Activated naive CD4-positive, alpha-beta T cell treated with anti-CD3 and anti-CD28 coated beads, Interleukin-2, amount 50 U/mL, for 24 hours (primary cell): Measurements from ENCODE around the gene DSC3.

Source experiments
- H3K27ac Mint-ChIP-seq: one replicate; pipeline ENCODE4 v1.8.0; 2021; ENCODE audit warnings: mild to moderate bottlenecking, mixed read lengths
- H3K27me3 Mint-ChIP-seq: one replicate; pipeline ENCODE4 v1.8.0; 2021; ENCODE audit warnings: mixed read lengths
- H3K36me3 Mint-ChIP-seq: one replicate; pipeline ENCODE4 v1.8.0; 2021; ENCODE audit warnings: mixed read lengths
- H3K4me1 Mint-ChIP-seq: one replicate; pipeline ENCODE4 v1.8.0; 2021; ENCODE audit warnings: mixed read lengths
- H3K4me3 Mint-ChIP-seq: one replicate; pipeline ENCODE4 v1.8.0; 2021; ENCODE audit warnings: mild to moderate bottlenecking, mixed read lengths
- H3K9me3 Mint-ChIP-seq: one replicate; pipeline ENCODE4 v1.8.0; 2021; ENCODE audit warnings: mixed read lengths

Gene DSC3

DNA sequence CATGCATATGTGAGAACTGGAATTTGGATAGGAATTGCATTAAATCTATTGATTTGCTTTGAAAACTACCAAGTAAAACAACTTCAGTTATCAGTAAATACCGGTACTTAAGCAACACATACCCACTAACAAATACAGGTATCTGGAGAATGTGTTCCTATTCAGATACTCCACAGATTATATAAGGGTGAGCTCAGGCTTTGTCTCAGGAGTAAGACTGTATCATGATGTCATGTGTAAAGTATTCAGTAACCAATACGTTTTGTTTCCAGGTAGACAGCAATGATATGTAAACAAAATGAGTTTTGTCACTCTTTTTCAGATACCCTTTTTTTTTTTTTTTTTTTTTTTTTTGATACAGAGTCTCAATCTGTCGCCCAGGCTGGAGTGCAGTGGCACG is 74.8 kb downstream of the DSC3 start:
- no peaks in the 10 kb centered on the region for H3K4me1 Mint-ChIP-seq
- no peaks in the 10 kb centered on the region for H3K27me3 Mint-ChIP-seq
- no peaks in the 10 kb centered on the region for H3K9me3 Mint-ChIP-seq
- no peaks in the 10 kb centered on the region for H3K36me3 Mint-ChIP-seq
- H3K4me3 Mint-ChIP-seq = no peak overlapping the region
- H3K27ac Mint-ChIP-seq = no peak overlapping the region

DNA sequence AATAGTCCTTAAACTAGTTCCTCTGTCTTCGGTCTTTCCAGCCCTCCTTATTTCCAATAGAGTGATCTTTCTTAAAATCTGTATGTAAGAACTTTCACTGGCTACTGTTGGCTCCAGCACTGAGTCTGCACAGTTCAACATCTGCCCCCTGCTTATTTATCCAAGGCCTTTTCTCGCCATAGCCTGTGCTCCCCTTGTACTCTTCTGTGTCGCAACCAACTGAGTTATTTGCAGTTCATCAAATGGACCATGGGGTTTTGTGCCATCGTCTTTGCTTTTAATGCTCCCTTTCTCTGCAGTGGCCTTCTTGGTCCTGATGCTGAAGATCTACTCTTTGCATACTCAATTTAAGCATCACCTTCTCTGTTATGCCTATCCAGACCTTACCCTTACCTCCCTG is 77.3 kb downstream of the DSC3 start:
- no peak overlapping the region for H3K4me3 Mint-ChIP-seq
- H3K27me3 Mint-ChIP-seq = no peaks in the 10 kb centered on the region
- no peaks in the 10 kb centered on the region for H3K4me1 Mint-ChIP-seq
- H3K27ac Mint-ChIP-seq = no peak overlapping the region
- no peaks in the 10 kb centered on the region for H3K36me3 Mint-ChIP-seq
- no peaks in the 10 kb centered on the region for H3K9me3 Mint-ChIP-seq

DNA sequence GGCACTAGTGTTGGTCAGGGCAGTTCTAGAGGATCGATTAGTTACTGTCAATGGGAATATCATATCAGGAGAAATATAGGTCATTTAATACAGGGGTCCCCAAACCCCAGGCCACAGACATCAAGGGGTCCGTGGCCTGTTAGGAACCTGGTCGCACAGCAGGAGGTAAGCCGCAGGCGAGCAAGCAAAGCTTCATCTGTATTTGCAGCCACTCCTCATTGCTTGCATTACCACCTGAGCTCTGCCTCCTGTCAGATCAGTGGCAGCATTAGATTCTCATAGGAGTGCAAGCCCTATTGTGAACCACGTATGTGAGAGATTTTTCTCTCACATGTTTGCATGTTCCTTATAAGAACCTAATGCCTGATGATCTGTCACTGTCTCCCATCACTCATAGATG is 81.9 kb downstream of the DSC3 start:
- H3K4me3 Mint-ChIP-seq = no peak overlapping the region
- no peaks in the 10 kb centered on the region for H3K4me1 Mint-ChIP-seq
- no peaks in the 10 kb centered on the region for H3K9me3 Mint-ChIP-seq
- H3K27ac Mint-ChIP-seq = no peak overlapping the region
- no peaks in the 10 kb centered on the region for H3K27me3 Mint-ChIP-seq
- no peaks in the 10 kb centered on the region for H3K36me3 Mint-ChIP-seq

DNA sequence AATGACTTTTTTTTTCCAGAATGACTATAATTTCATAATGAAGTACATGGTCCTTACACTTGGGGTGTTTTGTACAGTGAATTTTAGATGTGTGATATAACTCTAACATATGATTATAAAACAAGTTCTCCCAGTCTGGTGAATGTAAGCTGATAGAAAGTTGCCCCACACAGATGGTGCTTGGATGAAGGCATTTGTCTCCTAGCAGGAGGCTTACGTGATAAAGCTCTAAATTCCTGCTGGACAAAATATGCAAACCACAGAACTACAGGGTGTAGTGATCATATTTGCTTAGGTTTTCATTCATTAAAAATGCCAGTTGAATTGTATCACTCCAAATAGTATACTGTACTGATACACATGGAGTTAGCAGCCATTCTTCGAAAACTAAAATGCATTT is 85.5 kb downstream of the DSC3 start:
- no peaks in the 10 kb centered on the region for H3K9me3 Mint-ChIP-seq
- H3K27me3 Mint-ChIP-seq = no peaks in the 10 kb centered on the region
- no peaks in the 10 kb centered on the region for H3K36me3 Mint-ChIP-seq
- no peaks in the 10 kb centered on the region for H3K4me1 Mint-ChIP-seq
- no peak overlapping the region for H3K27ac Mint-ChIP-seq
- no peak overlapping the region for H3K4me3 Mint-ChIP-seq

DNA sequence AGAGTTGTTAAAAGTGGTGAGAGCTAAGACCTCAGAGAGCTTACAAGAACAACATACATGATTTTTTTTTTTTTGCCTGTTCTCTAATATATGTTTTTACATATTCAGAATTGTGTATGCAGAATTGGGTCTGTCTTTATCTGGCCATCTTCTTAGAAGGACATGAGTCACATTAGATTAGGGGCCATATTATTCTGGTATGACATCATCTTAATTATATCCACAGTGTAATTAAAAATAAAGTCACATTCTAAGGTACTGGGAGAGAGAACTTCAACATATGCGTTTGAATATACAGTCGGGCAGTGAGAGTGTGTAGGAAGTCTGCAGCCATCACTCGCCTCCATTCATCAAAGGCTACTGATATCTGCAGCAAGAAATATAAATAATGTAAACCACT is 88.3 kb downstream of the DSC3 start:
- Mint-ChIP-seq H3K4me1 (no peaks in the 10 kb centered on the region), H3K27ac (no peak overlapping the region), H3K9me3 (no peaks in the 10 kb centered on the region), H3K27me3 (no peaks in the 10 kb centered on the region), H3K36me3 (no peaks in the 10 kb centered on the region), H3K4me3 (no peak overlapping the region)

DNA sequence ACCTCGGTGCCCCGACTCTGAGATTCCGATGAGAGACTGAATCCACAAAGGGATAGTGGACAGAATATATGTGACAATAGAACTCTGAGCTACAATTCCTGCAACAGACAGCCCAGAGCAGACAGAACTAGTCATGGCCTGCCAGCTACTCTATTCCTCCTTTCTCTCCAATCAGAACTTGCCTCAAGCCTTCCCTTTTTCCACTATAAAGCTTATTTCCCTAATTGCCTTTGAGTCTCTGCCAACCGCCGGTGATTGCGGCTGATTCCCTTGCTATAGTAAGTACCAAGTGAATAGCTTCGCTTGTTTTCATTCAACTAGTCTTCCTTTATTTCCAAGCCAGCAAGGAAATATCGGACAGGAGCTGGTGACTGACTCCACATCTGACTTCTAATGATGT is 96.8 kb downstream of the DSC3 start:
- peaks cover 2% of the 10 kb centered on the region for H3K27me3 Mint-ChIP-seq
- no peaks in the 10 kb centered on the region for H3K4me1 Mint-ChIP-seq
- H3K4me3 Mint-ChIP-seq = no peak overlapping the region
- H3K27ac Mint-ChIP-seq = no peak overlapping the region
- peaks cover 2% of the 10 kb centered on the region for H3K36me3 Mint-ChIP-seq
- peaks cover 9% of the 10 kb centered on the region for H3K9me3 Mint-ChIP-seq

DNA sequence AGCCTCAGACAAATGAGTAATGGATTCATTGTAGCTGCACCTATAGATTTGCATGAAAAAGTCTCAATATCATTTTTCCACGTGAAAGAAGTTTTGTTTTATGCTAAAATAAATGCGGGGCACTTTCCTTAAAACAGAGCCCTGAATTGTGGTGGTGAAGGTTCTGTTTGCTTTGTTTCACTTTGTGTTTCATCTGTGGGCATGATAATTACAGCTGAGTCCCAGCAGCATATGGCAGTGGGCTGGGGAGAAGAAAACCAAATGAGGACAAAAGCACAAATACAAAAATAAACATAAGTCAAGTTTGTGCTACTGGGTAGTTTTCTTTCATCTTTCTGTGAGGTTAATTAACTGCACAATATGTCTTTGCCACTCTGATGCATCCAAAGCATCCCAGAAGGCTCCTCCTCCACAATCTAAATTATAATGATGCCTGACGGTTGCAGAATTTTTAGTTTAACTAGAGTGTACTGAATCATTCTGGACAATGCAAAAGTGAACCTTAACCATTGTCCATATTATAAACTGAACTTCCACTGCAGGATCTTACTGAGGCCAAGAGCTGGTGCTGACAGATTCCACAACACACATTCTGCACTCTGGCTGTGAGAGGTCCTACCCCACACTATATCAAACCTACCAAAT is 97.6 kb downstream of the DSC3 start:
- Mint-ChIP-seq H3K36me3 (peaks cover 2% of the 10 kb centered on the region), H3K4me1 (no peaks in the 10 kb centered on the region), H3K4me3 (no peak overlapping the region), H3K27ac (no peak overlapping the region), H3K9me3 (peaks cover 9% of the 10 kb centered on the region), H3K27me3 (peaks cover 2% of the 10 kb centered on the region)

DNA sequence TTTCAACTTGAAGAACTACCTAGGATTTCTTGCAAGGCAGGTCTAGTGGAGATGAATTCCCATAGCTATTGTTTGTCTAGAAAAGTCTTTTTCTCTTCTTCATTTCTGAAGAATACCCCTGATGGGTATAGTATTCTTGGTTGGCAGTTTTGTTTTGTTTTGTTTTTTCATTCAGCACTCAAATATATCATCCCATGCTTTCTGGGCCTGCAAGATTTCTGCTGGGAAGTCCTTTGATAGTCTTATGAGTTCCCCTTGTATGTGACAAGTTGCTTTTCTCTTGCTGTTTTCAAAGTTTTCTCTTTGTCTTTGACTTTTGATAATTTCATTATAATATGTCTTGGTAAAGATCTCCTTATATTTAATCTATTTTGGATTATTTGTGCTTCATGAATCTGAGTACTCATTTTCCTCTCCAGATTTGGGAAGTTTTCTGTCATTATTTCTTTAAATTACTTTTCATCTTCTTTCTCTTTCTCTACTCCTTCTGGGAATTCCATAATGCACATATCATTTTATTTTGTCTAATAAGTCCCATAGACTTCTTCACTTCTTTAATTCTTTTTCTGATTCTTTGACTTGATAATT is 101.5 kb downstream of the DSC3 start:
- peaks cover 2% of the 10 kb centered on the region for H3K36me3 Mint-ChIP-seq
- no peaks in the 10 kb centered on the region for H3K4me1 Mint-ChIP-seq
- peaks cover 15% of the 10 kb centered on the region for H3K9me3 Mint-ChIP-seq
- no peak overlapping the region for H3K4me3 Mint-ChIP-seq
- peaks cover 2% of the 10 kb centered on the region for H3K27me3 Mint-ChIP-seq
- no peak overlapping the region for H3K27ac Mint-ChIP-seq
